HG03280 (cell line): Measurements from ENCODE around the gene AFF1.
"Not testable (repeated sequence)": the region's sequence is repeated elsewhere in the genome, so short reads cannot be mapped to it uniquely, and the experiment has no call there.

Experiments used
- ATAC-seq: cut with Tn5 transposase; IDR thresholded peaks from one replicate; pipeline ENCODE4 v1.9.1; 2021; ENCODE audit warnings: mild to moderate bottlenecking, moderate library complexity; ENCODE audit not compliant: unreplicated experiment

AFF1 gene

DNA sequence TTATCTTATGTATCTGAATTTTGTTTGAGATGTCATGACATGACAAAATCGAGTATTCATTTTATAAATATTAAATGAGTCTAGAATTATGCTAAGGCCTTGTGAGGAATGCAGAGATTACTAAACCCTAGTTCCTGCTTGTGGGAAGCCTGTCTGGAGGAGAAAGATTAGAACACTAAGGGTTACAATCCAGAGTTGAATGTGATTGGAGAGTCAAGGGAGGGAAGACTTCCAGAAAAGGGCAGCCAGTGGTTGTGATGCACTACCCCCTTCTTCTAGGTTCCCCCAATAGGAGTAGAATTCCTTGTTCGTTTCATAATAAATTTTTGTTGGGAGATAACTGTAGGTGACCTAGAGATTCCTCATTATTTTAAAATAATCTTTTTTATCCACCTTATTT is 141.1 kb downstream of the AFF1 start:
- no peak for ATAC-seq

DNA sequence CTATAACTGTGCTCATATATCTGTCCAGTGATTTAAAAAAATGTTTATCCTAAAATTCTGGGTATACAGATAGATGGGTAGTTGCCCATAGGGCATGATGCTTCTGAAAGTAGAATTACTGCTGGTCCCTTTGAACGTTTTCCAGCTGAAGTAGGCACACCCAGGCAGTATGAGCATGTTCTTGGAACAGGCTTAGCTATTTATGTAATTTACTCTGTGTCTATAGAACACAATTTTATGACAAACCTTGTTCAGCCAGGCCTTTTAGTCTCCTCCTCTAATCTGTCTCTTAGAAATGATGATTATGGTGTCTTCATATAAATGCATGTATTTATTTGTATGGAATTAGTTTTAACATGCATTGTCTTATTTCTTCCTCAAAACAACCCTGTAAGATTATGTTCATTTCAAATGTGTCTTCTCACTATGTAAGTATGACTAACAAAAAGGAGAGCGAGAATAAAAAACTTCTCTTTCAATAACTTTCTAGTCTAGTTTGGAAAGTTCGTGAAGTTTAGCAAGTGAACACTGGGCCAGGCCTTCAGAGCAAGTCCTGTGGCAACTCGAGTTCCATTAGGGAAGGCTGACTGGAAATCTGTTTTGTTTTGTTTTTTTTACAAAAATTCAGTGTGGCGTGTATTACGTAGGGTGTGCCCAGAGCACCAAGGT is 142.0 kb downstream of the AFF1 start:
- no peak for ATAC-seq

DNA sequence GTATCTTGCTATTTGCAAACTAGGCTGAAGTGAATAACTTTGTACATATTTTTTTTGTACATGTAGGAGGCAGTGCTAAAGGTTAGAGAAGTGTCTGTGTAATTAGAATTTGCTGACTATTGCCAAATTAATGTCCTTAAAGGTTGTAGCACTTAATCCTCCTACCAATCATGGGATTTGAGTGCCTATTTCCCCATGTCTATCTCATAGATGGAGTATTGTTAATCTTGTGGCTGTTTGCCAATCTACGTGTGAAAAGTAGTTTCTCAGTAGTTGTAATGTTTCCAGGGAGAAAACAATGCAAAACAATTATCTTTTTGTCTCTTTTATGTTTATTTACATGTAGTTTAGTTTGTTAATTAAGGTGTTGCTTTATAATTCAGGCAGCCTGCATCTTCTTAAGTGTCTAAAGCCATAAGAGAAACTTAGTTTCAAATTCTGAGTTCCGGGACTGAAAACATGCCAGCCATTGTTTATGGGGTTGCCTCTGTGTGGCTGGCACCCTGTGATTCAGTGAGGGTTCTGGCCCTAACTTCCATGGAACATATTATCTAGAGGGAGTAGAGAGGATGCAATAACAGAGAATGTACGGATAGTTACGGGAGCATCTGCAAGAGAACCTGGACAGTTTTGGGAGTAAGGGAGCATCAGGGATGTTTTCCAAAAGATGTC is 143.2 kb downstream of the AFF1 start:
- ATAC-seq, result no peak

DNA sequence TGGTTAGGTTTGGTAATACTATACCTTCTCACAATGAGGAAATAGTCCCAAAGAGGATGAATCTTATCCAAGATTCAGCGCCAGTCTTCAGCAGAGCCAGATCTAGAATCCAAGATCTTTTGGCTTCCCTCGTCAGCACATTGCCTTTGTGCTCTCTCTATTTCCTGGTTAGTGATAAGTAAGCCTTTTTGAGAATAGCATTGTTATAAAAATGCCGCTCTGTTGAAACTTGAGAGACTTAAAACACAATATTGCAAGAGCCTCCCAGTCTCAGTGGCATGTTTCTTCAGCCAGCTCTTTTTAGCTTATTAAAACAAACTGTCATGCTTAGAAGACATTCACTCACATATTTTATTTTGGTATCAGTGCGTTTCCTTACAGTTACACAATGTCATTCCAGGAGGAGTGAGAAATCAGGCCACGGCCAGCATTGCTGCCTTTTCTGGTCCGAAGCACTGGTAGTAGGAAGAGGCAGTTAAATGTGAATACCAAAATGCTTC is 144.2 kb downstream of the AFF1 start:
- ATAC-seq, result no peak

DNA sequence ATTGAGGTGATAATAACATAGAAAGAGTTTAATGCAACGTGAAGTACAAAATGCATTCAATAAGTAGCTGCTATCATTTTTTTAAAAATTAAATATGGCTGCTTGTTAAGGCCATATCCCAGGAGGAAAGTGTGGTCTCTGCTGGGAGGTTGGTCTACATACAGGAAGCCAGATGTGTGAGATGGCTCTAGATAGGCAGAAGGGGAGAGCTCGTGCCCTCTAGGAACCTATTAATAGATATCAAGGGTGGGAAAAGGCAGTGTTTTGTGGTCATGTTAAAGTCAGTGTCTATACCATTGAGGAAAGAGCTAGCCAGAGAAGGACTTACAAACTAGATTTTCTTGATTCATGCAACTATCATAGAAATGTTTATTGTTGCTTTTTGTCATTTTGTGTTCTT is 145.2 kb downstream of the AFF1 start:
- no peak for ATAC-seq

DNA sequence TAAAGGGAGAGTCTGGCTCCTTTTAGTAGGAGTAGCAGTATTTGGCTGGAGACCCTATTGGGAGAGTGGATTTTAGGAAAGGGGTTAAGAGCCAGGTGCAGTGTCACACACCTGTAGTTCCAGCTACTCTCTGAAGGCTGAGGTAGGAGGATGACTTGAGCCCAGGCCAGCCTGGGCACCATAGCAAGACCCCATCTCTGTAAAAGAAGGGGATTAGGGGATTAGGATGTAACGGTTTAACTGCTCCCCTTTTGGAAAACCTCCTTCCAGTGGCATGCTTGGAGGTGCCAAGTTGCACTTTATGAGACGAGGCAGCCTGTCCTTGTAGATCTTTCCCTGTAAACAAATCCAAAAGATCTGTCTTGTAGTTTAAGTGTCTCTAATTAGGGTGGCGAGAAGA is 145.7 kb downstream of the AFF1 start:
- no peak for ATAC-seq

DNA sequence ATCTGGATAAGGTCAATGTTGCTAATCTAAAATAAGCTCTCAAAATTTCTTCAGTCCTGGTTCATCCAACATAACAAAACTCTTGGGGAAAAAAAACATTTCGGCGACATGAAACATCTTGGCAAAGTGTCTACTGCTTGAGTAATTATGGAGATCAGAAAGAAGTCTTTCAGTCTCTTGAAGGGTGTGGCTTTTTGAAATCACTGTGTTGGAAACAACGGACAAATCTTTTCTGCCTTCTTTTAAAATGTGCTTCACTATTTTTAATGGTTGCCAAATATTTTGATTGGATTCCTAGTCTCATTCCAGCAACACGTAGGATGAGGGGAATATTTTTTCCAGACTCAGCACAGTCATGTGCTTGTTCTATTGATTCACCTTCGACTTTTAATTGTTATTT is 147.0 kb downstream of the AFF1 start:
- no peak for ATAC-seq

DNA sequence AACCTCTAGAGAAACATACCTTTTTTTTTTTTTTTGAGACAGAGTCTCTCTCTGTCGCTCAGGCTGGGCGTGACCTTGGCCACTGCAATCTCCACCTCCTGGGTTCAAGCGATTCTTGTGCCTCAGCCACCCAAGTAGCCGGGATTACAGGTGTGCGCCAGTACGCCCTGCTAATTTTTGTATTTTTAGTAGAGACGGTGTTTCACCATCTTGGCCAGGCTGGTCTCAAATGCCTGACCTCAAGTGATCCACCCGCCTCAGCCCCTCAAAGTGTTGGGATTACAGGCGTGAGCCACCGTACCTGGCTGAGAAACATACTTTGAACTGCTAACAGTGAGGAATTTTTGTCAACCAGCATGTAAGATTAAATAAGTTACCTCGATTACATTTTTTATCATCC is 150.9 kb downstream of the AFF1 start:
- ATAC-seq, result not testable (repeated sequence)

DNA sequence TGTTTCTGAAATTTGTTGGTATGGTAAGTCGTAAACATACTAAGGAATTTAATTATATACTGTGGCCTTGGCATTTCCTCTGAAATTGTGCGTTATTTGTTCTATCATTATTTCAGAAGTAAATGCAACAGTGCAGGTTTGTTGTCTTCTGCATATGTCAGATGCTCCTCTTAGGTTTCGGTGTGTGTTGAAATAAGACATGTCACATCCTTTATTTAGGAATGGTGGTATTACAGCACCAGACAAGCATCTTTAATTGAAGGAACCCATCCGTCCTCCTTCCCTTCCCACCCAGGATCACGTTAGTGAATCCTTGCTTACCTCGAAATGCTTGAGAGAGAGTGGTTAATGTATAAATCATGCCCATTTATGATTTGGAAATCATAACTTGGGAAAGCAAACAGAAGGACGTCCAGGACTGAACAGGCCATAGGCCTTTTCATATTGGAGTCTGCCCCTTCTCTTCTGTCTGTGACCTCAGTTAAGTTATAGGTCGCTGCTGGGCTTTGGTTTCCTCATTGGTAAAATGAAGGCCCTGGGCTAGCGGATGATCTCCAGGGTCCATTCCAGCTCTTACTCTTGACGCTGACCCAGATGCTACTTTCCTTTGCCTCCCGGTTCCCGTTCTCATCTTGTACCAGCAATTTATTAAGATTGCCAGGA is 151.5 kb downstream of the AFF1 start:
- no peak for ATAC-seq

DNA sequence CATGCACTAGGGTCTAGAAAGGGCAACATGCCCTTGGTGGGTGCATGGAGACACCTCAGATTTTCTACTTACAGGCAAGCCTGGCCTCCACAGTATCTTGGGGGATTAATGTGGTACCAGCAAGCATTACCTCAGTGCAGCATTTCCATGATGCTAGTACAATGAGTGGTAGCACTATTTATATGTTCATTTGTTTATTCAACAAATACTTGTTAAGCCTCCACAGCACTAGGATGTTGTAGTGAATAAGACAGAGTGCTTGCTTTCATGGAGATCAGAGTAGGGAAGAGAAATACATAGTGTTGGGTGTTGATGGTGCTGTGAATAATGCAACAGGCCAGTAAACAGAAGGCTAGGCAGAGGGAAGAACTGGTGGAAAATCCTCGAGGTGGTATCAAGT is 152.2 kb downstream of the AFF1 start:
- ATAC-seq, result no peak

DNA sequence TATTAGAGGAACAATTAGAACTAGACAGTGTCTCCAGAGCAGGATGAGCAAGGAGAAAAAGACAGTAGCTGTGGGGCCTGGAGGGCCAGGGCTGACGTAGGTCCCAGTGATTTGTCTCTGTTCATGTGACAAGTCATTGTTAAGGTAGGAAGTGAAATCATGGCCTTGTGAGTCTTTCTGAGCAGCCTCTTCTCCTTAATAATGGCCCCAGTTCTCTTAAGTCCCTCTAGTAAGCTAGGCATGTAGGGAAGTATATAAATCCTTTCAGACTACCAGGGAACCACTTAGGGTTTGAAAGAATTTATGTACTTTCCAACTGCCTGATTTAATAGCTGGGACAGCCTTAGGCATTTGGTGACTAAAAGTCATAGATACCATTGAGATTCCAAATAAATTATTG is 152.6 kb downstream of the AFF1 start:
- ATAC-seq, result no peak

DNA sequence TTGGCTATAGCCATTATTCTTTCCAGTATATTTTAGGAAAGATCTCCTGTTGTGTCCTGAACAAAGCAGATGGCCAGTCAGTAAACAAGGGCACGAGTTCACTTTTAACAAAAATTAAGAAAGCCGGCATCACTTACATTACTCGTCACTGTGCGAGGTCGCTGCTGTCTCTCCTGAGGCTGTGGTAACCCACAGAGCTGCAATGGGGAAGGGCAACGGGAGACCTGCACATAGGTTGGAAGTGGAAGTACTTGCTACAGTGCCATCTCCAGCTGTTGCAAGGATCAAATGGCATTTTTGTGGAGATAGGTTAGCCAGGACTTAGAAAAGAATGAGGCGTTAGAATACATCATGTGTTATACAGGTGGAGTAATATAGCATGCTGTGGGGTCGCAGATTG is 153.4 kb downstream of the AFF1 start:
- no peak for ATAC-seq

DNA sequence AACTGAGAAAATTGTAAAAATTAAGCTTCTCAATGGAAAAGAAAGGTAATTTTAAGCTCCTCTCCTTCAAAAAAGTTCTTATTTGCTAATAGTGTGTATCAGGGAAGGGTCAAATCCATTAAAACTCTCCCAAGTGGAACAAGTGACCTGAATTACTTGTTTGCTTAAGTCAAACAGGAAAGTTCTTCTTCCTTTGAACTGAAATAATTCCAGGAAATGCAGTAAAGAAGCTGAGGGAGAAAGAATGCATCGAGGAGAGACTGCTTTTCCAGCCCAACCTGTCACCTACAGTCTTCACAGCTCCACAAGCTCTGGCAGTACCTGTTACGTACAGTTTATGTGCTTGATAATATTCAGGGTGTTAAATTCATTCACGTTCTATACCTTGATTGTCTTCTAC is 154.6 kb downstream of the AFF1 start:
- no peak for ATAC-seq

DNA sequence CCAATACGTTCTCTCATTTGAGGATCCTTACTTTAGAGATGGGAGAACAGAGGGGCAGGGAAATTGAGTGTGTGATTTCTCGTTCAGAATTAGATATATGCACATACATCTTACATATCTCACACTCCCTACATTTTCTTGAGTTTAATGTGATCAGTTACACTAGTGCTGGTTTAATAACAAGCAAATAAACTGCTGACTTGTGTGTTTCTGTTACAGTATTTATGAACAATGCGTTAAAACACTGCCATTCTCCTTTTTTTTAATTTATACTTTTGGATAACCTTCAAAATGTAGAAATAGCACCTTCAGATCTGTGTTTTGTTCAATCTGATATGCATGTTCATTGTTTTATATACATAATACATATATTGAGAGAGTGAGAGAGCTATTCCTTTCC is 155.5 kb downstream of the AFF1 start:
- no peak for ATAC-seq

DNA sequence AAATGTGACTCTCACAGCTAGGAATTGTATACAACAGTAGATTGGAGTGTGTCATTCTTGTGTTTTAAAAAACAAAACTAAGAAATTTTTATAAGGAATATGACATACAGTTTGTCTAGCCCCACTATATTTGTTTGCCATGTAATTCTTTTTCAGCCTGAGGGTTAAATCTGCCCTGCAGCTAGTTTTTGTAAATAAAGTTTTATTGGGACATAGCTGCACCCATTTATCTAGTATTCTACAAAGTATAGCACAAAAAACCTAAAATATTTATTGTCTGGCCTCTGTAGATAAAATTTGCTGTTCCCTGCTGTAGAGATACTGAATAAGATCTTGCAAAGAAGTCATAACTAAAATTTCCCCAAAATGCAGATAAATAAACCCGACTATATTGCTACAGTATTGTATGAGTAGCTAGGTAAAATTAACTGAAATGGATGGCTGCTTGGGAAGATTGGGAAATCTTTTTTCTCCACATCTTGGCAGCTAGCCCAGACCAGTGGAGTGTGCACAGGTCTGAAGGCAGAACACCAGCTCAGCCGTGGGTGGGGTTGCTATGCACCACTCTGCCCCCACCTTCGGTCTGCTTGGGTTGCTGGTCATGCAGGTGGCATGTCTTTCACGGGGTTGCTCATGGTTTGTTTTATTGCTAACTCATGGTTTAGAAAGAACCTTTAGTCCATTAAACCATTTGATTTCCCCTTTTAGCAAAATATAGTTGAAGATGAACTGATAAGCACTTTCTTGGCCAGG is 157.8 kb downstream of the AFF1 start:
- no peak for ATAC-seq

DNA sequence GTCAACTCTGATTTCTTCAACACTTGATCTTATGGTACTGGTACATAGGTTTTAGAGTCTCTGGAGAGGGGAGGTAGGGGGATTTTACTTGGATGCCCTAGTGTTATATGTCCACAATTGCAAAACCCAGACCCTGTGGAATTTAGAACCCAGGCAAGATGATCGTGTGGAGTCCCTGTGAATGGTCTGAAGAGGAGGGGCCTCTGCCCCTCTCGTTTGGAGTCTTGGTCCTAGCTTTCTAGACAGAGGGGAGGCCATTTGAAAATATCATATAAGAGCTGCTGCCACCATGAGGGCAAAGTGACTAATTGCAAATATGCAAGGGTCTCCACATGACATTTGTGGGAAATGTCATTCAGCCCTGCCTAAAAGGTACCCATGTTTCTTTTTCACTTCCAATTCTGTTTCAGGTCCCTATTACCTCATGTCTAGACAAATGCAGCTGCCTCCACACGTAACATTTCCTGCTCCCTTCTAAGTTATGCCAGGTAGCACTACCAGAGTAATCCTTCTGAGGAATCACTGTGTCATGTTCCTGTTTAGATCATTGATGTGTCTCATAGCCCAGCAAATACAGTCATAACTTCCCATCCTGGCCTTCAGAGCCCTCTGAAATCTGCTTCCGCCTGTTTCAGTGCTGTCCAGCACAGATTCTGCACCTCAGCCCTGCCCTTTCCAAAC is 158.8 kb downstream of the AFF1 start:
- peak; percentile 83 for ATAC-seq

DNA sequence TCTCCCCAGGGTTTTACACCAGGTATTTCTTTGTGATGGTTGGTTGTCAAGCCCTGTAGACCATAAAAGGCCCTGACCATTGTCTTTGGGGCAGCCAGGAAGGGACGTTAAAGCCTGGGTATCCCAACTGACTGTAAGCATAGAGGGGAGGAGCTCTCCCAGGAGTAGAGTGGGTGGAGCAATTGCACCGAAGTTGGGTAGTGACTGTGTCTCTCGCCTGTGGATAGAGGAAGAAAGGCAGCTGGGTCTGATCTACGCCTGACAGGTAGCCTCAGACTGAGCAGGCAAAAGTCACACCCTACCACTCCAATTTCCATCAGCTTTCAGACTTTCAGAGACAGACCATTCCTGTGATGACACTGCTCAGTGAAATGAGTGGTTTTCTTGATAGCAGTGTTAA is 162.3 kb downstream of the AFF1 start:
- ATAC-seq, result no peak

DNA sequence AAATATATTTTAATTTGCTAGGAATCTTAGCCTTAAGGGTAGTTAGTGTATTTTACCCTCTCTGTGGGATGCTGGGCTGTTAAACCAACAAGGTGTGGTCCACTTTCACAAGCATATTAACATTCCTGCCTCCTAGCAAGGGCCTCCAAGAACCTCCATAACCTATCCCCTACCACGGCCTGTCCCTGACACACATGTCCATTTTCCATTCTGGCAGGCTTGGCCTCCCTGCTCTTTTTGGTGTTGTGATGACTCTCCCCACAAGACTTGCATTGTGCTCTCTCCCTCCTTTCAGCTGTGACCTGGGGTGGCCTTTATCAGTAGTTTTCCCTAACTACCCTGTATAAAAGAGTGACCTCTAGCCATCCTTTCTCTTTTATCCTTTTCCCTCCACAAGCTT is 165.4 kb downstream of the AFF1 start:
- no peak for ATAC-seq

DNA sequence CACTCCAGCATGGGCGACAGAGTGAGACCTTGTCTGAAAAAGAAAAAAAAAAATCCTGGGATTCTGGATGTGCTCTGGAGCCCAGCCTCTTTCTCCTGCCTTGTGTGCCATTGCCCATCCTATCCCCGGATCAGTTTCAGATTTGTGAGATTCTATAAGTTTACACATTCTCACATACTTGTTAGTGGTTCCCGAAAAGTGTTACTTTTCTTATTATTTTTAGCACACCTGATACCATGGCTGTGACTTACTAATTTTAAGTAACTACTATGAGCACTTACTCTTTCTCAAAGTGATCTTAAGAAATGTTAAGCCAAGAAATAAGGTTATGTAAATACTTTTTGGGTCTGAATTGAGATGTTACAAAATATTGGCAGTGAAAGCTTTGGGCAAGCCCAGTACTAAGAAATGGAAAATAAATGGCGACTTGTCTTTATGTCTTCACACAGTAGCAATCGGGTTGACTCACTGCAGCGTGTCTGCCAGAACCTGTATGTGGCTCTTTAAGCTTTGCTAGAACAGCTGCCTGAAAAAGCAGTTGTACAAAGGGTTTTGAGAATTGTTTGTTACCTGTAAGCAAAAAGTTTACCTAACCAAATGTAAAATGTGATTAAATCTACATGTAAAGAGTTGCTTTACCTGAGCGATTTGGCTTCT is 166.9 kb downstream of the AFF1 start:
- ATAC-seq, result no peak

DNA sequence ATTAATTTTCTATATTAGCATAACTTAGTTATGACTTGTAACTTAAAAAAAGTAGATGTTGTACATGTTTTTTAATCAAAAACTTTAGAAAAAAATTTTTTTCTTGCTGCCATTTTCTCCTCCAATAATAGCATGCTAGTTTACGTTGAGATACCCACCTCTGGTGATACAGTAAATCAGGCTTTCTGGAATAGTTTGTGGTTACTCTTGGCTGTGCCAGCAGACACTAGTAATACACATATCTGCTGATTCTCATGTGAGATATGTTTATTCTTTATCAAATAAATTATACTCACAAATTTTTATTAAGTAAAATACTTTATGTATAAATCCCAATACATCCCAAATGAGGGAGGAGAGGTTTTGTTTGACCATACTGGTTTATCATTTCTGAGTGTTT is 168.3 kb downstream of the AFF1 start:
- no peak for ATAC-seq
